GM20431 (cell line): ENCODE measurements around the gene THBD.

Source experiments
- in situ Hi-C: fragments of 300-500 bp; cut with MseI, MboI; formaldehyde crosslinking; loops from one replicate; pipeline ENCODE4 v1.15.0; 2020; ENCODE audit warnings: low sequenced_read_pairs; ENCODE audit not compliant: unreplicated experiment

THBD gene

DNA sequence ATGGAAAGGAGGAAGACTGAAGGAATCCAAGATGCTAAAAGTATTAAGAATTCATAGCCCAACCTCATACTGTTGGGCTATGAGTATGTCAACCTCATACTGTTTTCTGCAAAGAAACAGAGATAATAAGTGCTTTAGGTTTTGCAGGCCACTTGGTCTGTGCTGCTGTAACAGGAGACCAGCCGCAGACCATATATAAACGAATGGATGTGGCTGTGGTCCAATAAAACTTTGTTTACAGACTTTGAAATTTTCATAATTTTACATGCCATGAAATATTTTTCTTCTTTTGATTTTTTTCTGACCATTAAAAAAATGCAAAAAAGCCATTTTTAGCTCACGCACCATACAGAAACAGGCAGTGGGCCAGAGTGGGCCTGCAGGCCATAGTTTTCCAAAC is 13.7 kb upstream of the THBD start:
- in situ Hi-C loops = no loop called here

- in situ Hi-C loops = no loop called here
Measured at GRCh38 chr20:23062632-23063031, 13.2 kb upstream of the THBD start.

DNA sequence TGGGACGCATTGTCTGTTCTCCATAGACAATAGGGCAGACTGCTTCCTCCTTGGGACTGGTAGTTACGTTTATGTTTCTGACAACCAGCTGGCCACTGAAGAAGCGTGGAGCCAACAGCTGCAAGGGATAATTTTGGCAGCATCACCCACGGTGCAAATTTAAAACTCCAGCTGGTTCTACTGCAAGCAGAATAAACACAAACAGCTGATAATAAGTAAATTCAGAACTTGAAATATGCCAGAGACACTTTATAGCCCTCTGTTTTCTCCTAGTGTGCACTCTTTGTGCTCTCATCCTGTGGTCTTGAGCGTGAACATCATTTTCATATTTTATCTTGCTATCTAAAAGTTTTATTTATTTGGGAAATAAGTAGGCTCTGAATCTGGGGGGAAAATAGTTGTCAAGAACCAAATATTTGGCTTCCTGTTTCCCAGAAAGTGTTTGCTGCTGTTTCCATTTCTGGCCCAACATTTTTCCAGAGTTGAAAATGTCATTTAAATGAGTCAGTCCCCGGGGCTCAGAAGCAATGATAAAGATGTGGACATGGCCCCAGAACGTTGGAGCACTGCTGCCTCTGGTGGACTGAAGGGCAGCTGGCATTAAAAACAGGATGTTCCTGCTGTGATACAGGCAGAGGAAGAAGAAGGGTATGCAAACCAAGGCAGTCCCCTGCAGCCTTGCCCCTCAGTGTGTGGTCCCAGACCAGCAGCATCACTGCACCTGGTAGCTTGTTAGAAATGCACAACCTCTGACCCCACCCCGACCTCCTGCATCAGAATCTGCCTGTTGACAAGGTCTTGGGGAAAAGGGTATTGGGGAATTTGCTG is 12.5 kb upstream of the THBD start:
- in situ Hi-C loops = no loop called here

DNA sequence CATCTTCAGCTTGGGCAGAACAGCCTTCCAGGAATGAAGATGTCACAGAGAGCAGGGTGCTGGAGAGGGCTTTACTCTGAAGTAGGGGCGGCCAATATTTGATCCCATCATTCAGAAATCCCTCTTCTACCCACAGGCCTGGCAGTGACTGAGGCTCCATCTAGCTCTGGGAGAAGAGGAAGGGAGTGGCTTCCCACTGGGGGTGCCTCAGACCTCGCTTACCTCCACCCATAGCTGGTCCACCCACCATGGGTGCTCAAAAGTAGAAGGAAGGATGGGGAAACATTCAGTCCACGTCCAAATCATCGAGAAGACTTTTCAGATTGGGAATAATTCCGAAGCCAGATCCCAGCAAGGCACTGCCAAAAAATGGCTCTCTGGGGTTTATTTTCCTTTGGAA is 11.8 kb upstream of the THBD start:
- in situ Hi-C loops = no loop called here

DNA sequence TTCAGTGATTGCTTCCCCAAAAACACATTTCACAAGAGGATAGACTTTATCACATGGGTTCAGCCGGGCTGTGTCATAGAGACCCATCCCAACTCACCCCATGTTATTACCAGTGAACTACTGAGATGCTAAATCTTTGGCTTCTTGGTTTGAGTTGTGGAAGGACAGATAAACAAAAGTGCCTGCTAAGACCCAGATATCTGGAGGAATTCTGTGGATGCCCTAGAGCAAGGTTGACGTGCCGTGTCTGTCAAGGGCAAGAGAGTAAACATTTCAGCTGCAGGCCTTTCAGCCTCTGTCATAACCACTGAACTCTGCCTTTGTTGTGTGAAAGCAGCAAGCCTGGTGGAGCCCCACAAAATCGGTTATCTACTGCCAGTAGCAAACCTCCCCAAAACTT is 11.2 kb upstream of the THBD start:
- in situ Hi-C loops = no loop called here

- in situ Hi-C loops = no loop called here
Measured at GRCh38 chr20:23059846-23060245, 10.4 kb upstream of the THBD start.

DNA sequence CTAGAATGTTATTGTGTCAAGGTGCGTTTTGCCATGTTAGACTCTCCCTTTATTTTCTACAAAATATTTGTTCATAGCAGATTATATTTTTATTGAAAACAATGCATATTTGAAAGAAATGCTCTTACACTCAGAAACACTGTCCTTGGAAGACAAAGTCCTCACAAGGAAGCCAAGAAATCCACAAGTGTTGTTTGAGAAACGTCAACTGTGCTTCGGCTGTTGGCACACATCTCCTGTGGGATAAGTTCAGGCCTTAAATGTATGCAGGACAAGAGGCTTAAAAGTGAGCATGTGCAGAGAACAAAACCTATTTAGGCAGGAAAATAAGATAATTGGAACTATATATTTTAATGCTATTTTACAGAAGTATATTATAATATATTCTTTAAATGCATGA is 9.5 kb upstream of the THBD start:
- in situ Hi-C loops = no loop called here

- in situ Hi-C loops = no loop called here
Measured at GRCh38 chr20:23058240-23058639, 8.8 kb upstream of the THBD start.

- in situ Hi-C loops = no loop called here
Measured at GRCh38 chr20:23052904-23053303, 3.4 kb upstream of the THBD start.

DNA sequence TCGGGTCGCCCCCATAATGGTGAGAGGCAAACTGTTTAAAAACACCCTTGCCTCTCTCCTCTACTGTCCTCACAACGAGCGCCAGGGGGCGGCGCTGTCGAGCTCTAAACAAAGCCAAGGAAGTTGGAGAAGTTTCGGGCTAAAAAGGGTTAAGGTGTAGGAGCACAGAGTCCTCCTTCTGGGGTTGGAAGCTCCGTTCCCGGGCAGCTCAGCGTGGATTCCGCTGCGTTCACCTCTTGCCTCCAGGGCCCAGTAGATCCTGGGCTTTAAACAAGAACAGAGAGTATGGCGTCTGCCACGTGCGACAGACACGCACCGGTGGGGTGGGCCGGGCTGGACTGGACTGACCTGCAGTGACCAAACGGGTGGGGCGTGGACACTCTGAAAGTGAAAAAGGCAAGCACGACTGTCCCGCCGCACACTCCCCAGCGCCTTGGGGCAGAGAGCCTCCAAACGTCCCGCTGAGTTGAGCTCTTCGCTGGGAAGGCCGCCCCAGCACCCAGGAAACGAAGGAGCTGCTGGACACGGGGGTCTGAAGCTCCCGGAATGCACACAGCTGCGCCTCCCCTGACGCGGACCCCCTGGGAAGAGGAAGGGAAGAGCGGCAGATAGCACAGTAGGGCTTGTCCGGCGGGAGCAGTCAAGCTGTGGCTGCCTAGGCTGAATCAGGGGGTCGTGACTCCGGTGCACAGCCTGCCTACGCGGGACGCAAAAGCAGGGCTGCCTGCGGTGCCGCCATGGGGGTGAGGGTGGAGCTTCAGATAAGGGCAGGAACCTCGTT is 1.6 kb upstream of the THBD start:
- in situ Hi-C loops = no loop called here

DNA sequence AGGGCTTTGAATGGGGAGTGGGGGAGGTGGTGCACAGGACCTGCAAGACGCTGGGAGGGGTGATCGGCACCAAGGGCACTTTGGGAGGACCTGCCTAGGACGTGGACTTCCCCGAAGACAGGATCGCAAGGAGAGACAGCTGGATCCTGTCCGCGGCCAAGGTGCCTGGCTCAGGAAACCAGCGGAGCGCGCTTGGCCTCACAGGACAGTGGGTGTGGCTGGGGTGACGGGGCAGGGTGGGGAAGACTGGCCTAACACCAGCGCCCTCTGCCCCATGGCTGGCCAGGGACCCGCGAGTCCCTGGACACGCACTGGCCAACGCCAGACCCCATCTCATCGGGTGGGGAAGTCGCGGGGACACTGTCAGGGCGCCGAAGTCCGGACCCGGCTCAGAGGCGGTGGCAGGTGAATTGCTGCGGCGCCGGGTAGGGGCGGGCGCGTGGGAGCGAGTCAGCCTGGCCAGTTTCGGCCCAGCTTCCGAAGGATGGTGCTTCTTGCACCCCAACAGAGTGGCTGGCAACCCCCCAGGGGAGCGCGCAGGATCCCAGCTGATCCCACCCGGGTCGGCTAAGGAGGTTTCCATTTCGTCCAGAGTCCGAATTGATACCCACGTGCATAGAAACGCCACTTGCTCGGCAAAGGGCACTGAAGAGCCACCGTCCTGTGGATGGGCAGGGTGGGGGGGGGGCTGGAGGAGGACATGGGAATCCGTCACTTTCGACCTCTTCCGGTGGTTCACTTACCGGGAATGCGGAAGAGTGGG is 785 bp upstream of the THBD start:
- in situ Hi-C loops = no loop called here

DNA sequence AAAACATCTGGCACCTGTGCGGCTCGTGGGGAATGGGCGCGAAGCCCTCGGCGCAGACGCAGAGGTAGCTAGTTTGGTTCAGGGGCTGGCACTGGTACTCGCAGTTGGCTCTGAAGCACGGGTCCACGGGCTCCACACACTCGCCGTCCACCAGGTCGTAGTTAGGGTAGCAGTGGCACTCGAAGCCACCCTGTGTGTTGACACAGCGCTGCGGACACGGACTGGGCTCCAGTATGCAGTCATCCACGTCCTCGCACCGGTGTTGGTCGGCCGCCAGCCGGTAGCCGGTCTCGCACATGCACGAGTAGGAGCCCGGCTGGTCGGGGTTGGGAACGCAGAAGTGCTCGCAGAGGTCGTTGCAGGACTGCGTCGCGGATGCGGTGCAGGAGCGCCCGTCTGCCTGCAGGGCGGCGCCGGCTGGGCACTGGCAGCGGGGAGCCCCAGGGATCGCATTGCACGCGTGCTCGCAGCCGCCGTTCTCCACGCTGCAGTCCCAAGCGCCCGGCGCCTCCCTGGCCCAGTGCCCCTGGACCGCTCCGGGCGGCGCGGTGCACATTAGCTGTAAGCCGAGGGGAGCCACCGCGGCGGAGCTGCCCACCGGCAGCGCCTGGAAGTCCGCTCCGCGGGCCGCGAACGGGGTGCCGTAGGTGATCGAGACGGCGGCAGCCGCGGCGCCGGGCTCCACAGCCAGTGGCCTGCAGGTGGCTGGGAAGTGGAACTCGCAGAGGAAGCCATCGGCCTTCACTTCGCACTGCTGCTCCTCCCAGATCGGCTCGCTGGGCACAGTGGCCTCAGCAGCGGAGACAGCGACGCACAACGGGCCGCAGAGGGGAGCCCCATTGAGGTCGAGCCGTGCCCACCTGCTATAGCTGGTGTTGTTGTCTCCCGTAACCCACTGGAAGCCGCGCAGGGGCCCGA is 930 bp downstream of the THBD start:
- in situ Hi-C loops = no loop called here

GRCh38 chr20:23047738-23048214 is 1.7 kb downstream of the THBD start:
- in situ Hi-C loops = no loop called here

GRCh38 chr20:23047001-23047737 is 2.3 kb downstream of the THBD start:
- in situ Hi-C loops = no loop called here

DNA sequence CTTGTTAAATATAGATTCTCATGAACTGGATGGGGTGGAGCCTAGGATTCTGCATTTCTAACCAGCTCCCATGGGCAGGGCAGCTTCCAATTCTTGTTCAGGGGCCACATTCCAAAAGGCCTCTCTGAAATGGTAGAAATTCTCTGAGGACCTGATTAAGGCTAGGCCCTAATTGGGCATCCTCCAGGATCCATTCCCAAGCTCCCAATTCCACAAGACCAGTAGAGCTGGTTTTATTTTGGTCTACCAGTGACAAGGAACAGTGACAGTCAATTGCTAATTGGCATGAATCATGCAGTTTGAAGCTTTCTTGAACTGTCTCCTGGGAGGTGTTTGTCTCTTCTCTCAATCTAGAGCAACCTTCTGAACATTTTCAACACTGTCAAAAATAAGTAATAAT is 3.0 kb downstream of the THBD start:
- in situ Hi-C loops = no loop called here

- in situ Hi-C loops = no loop called here
Measured at GRCh38 chr20:23043376-23043775, 6.1 kb downstream of the THBD start.

- in situ Hi-C loops = no loop called here
Measured at GRCh38 chr20:23042270-23042669, 7.2 kb downstream of the THBD start.

DNA sequence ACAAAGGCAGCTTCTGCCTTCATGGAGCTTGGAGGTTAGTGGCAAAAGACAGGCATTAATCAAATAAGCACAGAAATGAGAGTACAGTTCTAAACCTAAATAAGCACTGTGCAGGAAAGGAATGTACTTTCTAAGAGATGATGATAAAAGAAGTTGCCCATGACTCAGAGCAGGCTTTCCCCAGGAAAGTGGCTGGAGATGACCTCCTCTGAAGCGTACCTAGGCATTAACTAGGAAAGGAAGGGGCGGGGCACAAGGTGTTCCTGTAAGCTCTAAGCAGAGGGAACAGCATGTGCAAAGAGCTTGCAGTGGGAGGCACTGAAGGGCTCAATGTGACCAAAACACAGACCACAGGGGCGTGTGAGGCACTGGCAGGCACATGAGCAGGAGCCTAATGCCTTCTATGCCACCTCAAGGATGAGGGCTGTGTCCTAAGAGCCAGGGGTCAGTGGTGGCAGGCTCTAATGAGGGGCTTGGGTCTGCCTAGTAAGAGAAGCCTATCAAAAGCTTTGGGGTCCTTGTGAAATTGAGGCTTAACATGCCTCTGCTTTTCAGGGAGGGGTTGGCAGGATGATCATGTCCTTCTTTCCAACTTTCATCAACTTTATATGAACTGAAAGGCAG is 9.5 kb downstream of the THBD start:
- in situ Hi-C loops = no loop called here
